Adrenal gland (tissue), 5 donors: ENCODE results near the gene DNAH8.

Experiments used
- CTCF ChIP-seq, 6 experiments: fragments of 450-650 bp in 4 of 6; fragments of 200-600 bp in 2 of 6; sonication (generic) in 1 of 6; IDR thresholded peaks; 1 replicate in 5 of 6; 2 replicates in 1 of 6; pipeline versions ENCODE4 v1.5.1 to v1.8.0; 2016 to 2021; ENCODE audit warnings: antibody characterized with exemption in 6 of 6, mild to moderate bottlenecking in 2 of 6, moderate library complexity in 1 of 6
- POLR2A ChIP-seq, 2 donors: fragments of 450-650 bp; IDR thresholded peaks; one replicate each; pipeline ENCODE4 v1.6.1; 2017; ENCODE audit warnings: antibody characterized with exemption in 2 of 2, mild to moderate bottlenecking in 2 of 2, moderate library complexity in 1 of 2
- donor health status: DM: no; HTN: no; CAD: no.

DNA sequence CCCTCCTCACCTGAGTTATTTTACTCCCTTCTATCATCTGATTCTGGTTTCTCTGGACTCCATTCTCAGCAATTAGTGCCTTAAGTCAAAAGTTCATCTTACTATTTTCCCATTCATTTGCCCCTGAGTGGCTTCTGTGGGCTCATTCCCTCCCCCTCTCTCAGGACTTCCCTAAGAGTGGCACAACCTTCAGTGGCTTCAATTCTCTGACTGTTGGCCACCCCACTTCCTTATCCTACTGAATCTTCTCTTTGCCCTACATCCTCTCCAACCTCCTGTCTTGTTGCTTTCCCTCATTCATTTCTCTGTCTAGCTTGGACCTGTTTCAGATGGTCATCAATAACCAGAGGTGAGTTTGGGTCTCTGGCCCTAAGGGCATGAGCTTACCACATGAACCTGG, 272.4 kb downstream of the DNAH8 start:
- no peak for TF ChIP-seq CTCF (IDR thresholded peaks at IDR 0.05)
- TF ChIP-seq POLR2A (IDR thresholded peaks at IDR 0.05) = no peak
